ENCODE data around the gene GBGT1.
A peak's percentile ranks its signal among the peaks of the same experiment; 100 is the strongest.

Gene GBGT1

GRCh38 chr9:133161547-133161950 lies 2.2 kb downstream of the GBGT1 start:
- no peak for DNase-seq

GRCh38 chr9:133160742-133161546 lies 2.8 kb downstream of the GBGT1 start:
- peak; percentile 62 for DNase-seq

GRCh38 chr9:133158695-133159094 lies 5.0 kb downstream of the GBGT1 start:
- DNase-seq: no peak

- DNase-seq: no peak
Measured at GRCh38 chr9:133155156-133155555, 8.6 kb downstream of the GBGT1 start.

GRCh38 chr9:133154097-133154989 lies 9.4 kb downstream of the GBGT1 start:
- no peak for DNase-seq

- DNase-seq: no peak
Measured at GRCh38 chr9:133153227-133154096, 10.3 kb downstream of the GBGT1 start.

GRCh38 chr9:133151601-133152525 lies 11.9 kb downstream of the GBGT1 start:
- no peak for DNase-seq

GRCh38 chr9:133151041-133151440 lies 12.7 kb downstream of the GBGT1 start:
- no peak for DNase-seq

GRCh38 chr9:133149130-133150015 lies 14.3 kb downstream of the GBGT1 start:
- peak; percentile 85 for DNase-seq

- DNase-seq: peak; percentile 46
Measured at GRCh38 chr9:133148199-133149129, 15.2 kb downstream of the GBGT1 start.

GRCh38 chr9:133147412-133148198 lies 16.1 kb downstream of the GBGT1 start:
- peak; percentile 36 for DNase-seq

- DNase-seq: no peak
Measured at GRCh38 chr9:133146746-133147411, 16.8 kb downstream of the GBGT1 start.

GRCh38 chr9:133144904-133145851 lies 18.5 kb downstream of the GBGT1 start:
- DNase-seq: peak; percentile 29

- peak; percentile 73 for DNase-seq
Measured at GRCh38 chr9:133144142-133144903, 19.4 kb downstream of the GBGT1 start.

GRCh38 chr9:133143639-133144141 lies 20.0 kb downstream of the GBGT1 start:
- DNase-seq: no peak

All from fibroblast of skin of back (primary cell).